Glutamatergic neuron (in vitro differentiated cells): Measurements from ENCODE around the gene EYS. TPM values are rescaled to one million over a fixed set of nuclear protein-coding genes. Genes with fewer than 3 reads are reported as not detected.
"Not testable (repeated sequence)": the region's sequence is repeated elsewhere in the genome, so short reads cannot be mapped to it uniquely, and the experiment has no call there.

ENCODE experiments used
- DNase-seq: peaks from one replicate; pipeline ENCODE4 v3.0.0; 2022
- H3K27ac Mint-ChIP-seq: one replicate; pipeline ENCODE4 v1.8.0; 2020; ENCODE audit warnings: mild to moderate bottlenecking, mixed read lengths, inconsistent platforms; ENCODE audit not compliant: unreplicated experiment
- H3K27me3 Mint-ChIP-seq: one replicate; pipeline ENCODE4 v1.8.0; 2020; ENCODE audit warnings: mild to moderate bottlenecking, moderate library complexity, mixed read lengths, inconsistent platforms; ENCODE audit not compliant: unreplicated experiment
- H3K36me3 Mint-ChIP-seq: one replicate; pipeline ENCODE4 v1.8.0; 2020; ENCODE audit warnings: mild to moderate bottlenecking, mixed read lengths, inconsistent platforms; ENCODE audit not compliant: unreplicated experiment
- H3K4me1 Mint-ChIP-seq: one replicate; pipeline ENCODE4 v1.8.0; 2020; ENCODE audit warnings: mild to moderate bottlenecking, low read depth, mixed read lengths, inconsistent platforms; ENCODE audit not compliant: unreplicated experiment
- H3K4me3 Mint-ChIP-seq: one replicate; pipeline ENCODE4 v1.8.0; 2020; ENCODE audit warnings: mild to moderate bottlenecking, mixed read lengths, inconsistent platforms; ENCODE audit not compliant: unreplicated experiment
- H3K9me3 Mint-ChIP-seq: one replicate; pipeline ENCODE4 v1.8.0; 2020; ENCODE audit warnings: mild to moderate bottlenecking, moderate library complexity, mixed read lengths, inconsistent platforms; ENCODE audit not compliant: unreplicated experiment
- CTCF ChIP-seq: fragments of 200-600 bp; sonication (generic); IDR thresholded peaks from one replicate; pipeline ENCODE4 v1.5.0; 2021; ENCODE audit not compliant: partially characterized antibody, unreplicated experiment
- total RNA-seq: library from RNA; stranded (reverse); fragmentation: NEBNext Ultra II Directional; extraction: Animal tissue kit (Norgen Biotek cat#: 25700); gene quantifications from one replicate; pipeline ENCODE4 v1.2.1, GENCODE V29; 2021; ENCODE audit not compliant: unreplicated experiment

Gene EYS
- total RNA-seq, 1 donor from 2014 or later = 13.2 TPM

DNA sequence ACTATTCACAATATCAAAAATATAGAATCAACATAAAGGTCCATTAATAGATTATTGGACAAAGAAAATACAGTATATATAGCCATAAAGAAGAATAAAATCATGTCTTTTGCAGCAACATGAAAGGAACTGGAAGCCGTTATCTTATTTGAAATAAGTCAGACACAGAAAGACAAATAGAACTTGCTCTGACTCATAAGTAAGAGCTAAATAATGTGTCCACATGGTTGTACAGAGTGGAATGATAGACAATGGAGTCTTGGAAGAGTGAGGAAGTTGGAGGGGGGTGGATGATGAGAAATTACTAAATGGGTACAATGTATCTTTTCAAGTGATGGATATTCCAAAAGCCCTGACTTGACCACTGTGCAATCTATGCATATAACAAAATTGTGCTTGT is 1457.9 kb downstream of the EYS start:
- Mint-ChIP-seq H3K4me1 (no peaks in the 10 kb centered on the region), H3K27ac (no peak overlapping the region), H3K9me3 (no peaks in the 10 kb centered on the region), H3K4me3 (no peak overlapping the region), H3K36me3 (no peaks in the 10 kb centered on the region), H3K27me3 (no peaks in the 10 kb centered on the region)
- DNase-seq = no peak
- no peak for TF ChIP-seq CTCF

- H3K4me3 Mint-ChIP-seq = no peak overlapping the region
- H3K27ac Mint-ChIP-seq = no peak overlapping the region
- no peak for TF ChIP-seq CTCF
- H3K4me1 Mint-ChIP-seq = no peaks in the 10 kb centered on the region
- H3K36me3 Mint-ChIP-seq = peaks cover 6% of the 10 kb centered on the region
- H3K9me3 Mint-ChIP-seq = peaks cover 16% of the 10 kb centered on the region
- no peak for DNase-seq
- H3K27me3 Mint-ChIP-seq = peaks cover 2% of the 10 kb centered on the region
Observed at GRCh38 chr6:64243618-64244017, 1463.4 kb downstream of the EYS start.

DNA sequence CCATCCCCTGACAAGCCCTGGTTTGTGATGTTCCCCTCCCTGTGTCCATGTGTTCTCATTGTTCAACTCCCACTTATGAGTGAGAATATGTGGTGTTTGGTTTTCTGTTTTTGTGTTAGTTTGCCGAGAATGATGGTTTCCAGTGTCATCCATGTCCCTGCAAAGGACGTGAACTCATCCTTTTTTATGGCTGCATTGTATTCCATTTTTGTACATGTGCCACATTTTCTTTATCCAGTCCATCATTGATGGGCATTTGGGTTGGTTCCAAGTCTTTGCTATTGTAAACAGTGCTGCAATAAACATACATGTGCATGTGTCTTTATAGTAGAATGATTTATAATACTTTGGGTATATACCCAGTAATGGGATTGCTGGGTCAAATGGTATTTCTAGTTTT is 1468.1 kb downstream of the EYS start:
- not testable (repeated sequence) for H3K4me1 Mint-ChIP-seq, H3K36me3 Mint-ChIP-seq, DNase-seq, H3K4me3 Mint-ChIP-seq, H3K27me3 Mint-ChIP-seq, H3K27ac Mint-ChIP-seq
- H3K9me3 Mint-ChIP-seq = peaks cover 16% of the 10 kb centered on the region

GRCh38 chr6:64238071-64238470 is 1469.0 kb downstream of the EYS start:
- H3K4me1 Mint-ChIP-seq = no peaks in the 10 kb centered on the region
- H3K36me3 Mint-ChIP-seq = peaks cover 6% of the 10 kb centered on the region
- H3K9me3 Mint-ChIP-seq = peaks cover 16% of the 10 kb centered on the region
- H3K4me3 Mint-ChIP-seq = no peak overlapping the region
- peaks cover 2% of the 10 kb centered on the region for H3K27me3 Mint-ChIP-seq
- TF ChIP-seq CTCF = no peak
- no peak overlapping the region for H3K27ac Mint-ChIP-seq
- DNase-seq = no peak

GRCh38 chr6:64233746-64234145 is 1473.3 kb downstream of the EYS start:
- Mint-ChIP-seq H3K4me1 (no peaks in the 10 kb centered on the region), H3K27me3 (peaks cover under 1% of the 10 kb centered on the region), H3K36me3 (no peaks in the 10 kb centered on the region), H3K4me3 (no peak overlapping the region), H3K9me3 (peaks cover 1% of the 10 kb centered on the region), H3K27ac (no peak overlapping the region)
- DNase-seq = no peak
- no peak for TF ChIP-seq CTCF

GRCh38 chr6:64231928-64232327 is 1475.1 kb downstream of the EYS start:
- no peaks in the 10 kb centered on the region for H3K4me1 Mint-ChIP-seq
- no peak for TF ChIP-seq CTCF
- no peak overlapping the region for H3K4me3 Mint-ChIP-seq
- H3K27me3 Mint-ChIP-seq = no peaks in the 10 kb centered on the region
- H3K27ac Mint-ChIP-seq = no peak overlapping the region
- DNase-seq = no peak
- no peaks in the 10 kb centered on the region for H3K36me3 Mint-ChIP-seq
- H3K9me3 Mint-ChIP-seq = no peaks in the 10 kb centered on the region
